WTC11 (cell line): Measurements from ENCODE around the gene PROX2. TPM values are rescaled to one million over a fixed set of nuclear protein-coding genes. Genes with fewer than 3 reads are reported as not detected.

ENCODE experiments used
- ATAC-seq: fragments of 200-7000 bp; cut with Tn5 transposase; 2 replicates; pipeline ENCODE4 v1.10.0; 2021; ENCODE audit warnings: mild to moderate bottlenecking, moderate library complexity
- CTCF ChIA-PET: fragments of 300-600 bp; sonication (Branson Sonifier 250); formaldehyde crosslinking; loops from one replicate; lab custom pipeline; 2021; ENCODE audit warnings: antibody characterized with exemption; lab: Charles Lee
- POLR2A ChIA-PET: fragments of 350-600 bp; sonication (Branson Sonifier 250); formaldehyde crosslinking; loops from one replicate; lab custom pipeline; 2021; ENCODE audit warnings: antibody characterized with exemption; lab: Charles Lee
- DNase-seq: peaks from one replicate; pipeline ENCODE4 v3.0.0; 2021; ENCODE audit warnings: low spot score
- H3K27ac Mint-ChIP-seq: 2 replicates; pipeline ENCODE4 v1.8.0; 2021; ENCODE audit warnings: mixed read lengths
- H3K27me3 Mint-ChIP-seq: 2 replicates; pipeline ENCODE4 v1.8.0; 2021; ENCODE audit warnings: low read depth, mild to moderate bottlenecking, moderate library complexity, mixed read lengths
- H3K36me3 Mint-ChIP-seq: 2 replicates; pipeline ENCODE4 v1.8.0; 2021; ENCODE audit warnings: mixed read lengths
- H3K4me1 Mint-ChIP-seq: 2 replicates; pipeline ENCODE4 v1.8.0; 2022; ENCODE audit warnings: mixed read lengths
- H3K4me3 Mint-ChIP-seq: 2 replicates; pipeline ENCODE4 v1.8.0; 2021; ENCODE audit warnings: mild to moderate bottlenecking, moderate library complexity, mixed read lengths
- H3K9me3 Mint-ChIP-seq: 2 replicates; pipeline ENCODE4 v1.8.0; 2021; ENCODE audit warnings: mixed read lengths
- CBFB ChIP-seq: sonication (generic); formaldehyde crosslinking; IDR thresholded peaks from 2 replicates; pipeline ENCODE4 v1.8.1; 2022; ENCODE audit warnings: mild to moderate bottlenecking, low read depth, missing genetic modification reagents
- CREB1 ChIP-seq: sonication (generic); formaldehyde crosslinking; IDR thresholded peaks from 2 replicates; pipeline ENCODE4 v1.8.0; 2023; ENCODE audit warnings: mild to moderate bottlenecking, missing genetic modification reagents
- CREM ChIP-seq: sonication (generic); formaldehyde crosslinking; IDR thresholded peaks from 2 replicates; pipeline ENCODE4 v1.8.1; 2022; ENCODE audit warnings: mild to moderate bottlenecking, missing genetic modification reagents, moderate library complexity
- ELF4 ChIP-seq: sonication (generic); formaldehyde crosslinking; IDR thresholded peaks from 2 replicates; pipeline ENCODE4 v1.8.1; 2022; ENCODE audit warnings: low read depth, mild to moderate bottlenecking, moderate library complexity, missing genetic modification reagents
- ETV6 ChIP-seq: sonication (generic); formaldehyde crosslinking; IDR thresholded peaks from 2 replicates; pipeline ENCODE4 v1.8.1; 2022; ENCODE audit warnings: mild to moderate bottlenecking, missing genetic modification reagents
- FOXJ3 ChIP-seq: sonication (generic); formaldehyde crosslinking; IDR thresholded peaks from 2 replicates; pipeline ENCODE4 v1.9.0; 2021; ENCODE audit warnings: missing genetic modification reagents, mild to moderate bottlenecking, borderline replicate concordance
- GRHL2 ChIP-seq: fragments of 250-450 bp; sonication (Bioruptor Pico); IDR thresholded peaks from 2 replicates; pipeline ENCODE4 v1.8.0; 2022; ENCODE audit warnings: mild to moderate bottlenecking, moderate library complexity; ENCODE audit not compliant: insufficient replicate concordance, severe bottlenecking
- GTF2I ChIP-seq: fragments of 250-450 bp; sonication (Bioruptor Pico); conservative IDR thresholded peaks from 2 replicates; pipeline ENCODE4 v1.4.0; 2021; ENCODE audit warnings: mild to moderate bottlenecking
- IRF2 ChIP-seq: sonication (generic); formaldehyde crosslinking; IDR thresholded peaks from 2 replicates; pipeline ENCODE4 v1.8.0; 2022; ENCODE audit warnings: low read depth, missing genetic modification reagents, borderline replicate concordance
- NFATC4 ChIP-seq: fragments of 250-450 bp; sonication (Bioruptor Pico); IDR thresholded peaks from 2 replicates; pipeline ENCODE4 v1.9.0; 2021; ENCODE audit warnings: mild to moderate bottlenecking
- NFE2L1 ChIP-seq: sonication (generic); formaldehyde crosslinking; IDR thresholded peaks from 2 replicates; pipeline ENCODE4 v1.8.1; 2023; ENCODE audit warnings: missing genetic modification reagents
- NR1H2 ChIP-seq: sonication (generic); formaldehyde crosslinking; IDR thresholded peaks from 2 replicates; pipeline ENCODE4 v1.9.0; 2021; ENCODE audit warnings: mild to moderate bottlenecking, moderate library complexity, missing genetic modification reagents
- ZBTB21 ChIP-seq: sonication (generic); formaldehyde crosslinking; IDR thresholded peaks from 2 replicates; pipeline ENCODE4 v1.8.1; 2023; ENCODE audit warnings: mild to moderate bottlenecking, missing genetic modification reagents, borderline replicate concordance
- ZNF121 ChIP-seq: sonication (generic); formaldehyde crosslinking; IDR thresholded peaks from 2 replicates; pipeline ENCODE4 v1.8.0; 2023; ENCODE audit warnings: missing genetic modification reagents
- ZNF416 ChIP-seq: fragments of 250-450 bp; sonication (Bioruptor Pico); IDR thresholded peaks from 2 replicates; pipeline ENCODE4 v1.9.0; 2021; ENCODE audit warnings: mild to moderate bottlenecking, inconsistent platforms
- total RNA-seq: library from RNA; stranded (reverse); gene quantifications from 3 replicates; pipeline ENCODE4 v1.2.3, GENCODE V29; 2021
- TF ChIP-seq, protein P1 (sequence below): sonication (generic); formaldehyde crosslinking; IDR thresholded peaks from 2 replicates; pipeline ENCODE4 v1.8.1; 2023; ENCODE audit warnings: mild to moderate bottlenecking, missing genetic modification reagents
- TF ChIP-seq, protein P2 (sequence below): fragments of 250-450 bp; sonication (Bioruptor Pico); IDR thresholded peaks from 2 replicates; pipeline ENCODE4 v1.9.0; 2021; ENCODE audit warnings: mild to moderate bottlenecking, borderline replicate concordance
- TF ChIP-seq, protein P3 (sequence below): sonication (generic); formaldehyde crosslinking; IDR thresholded peaks from 2 replicates; pipeline ENCODE4 v1.8.0; 2022; ENCODE audit warnings: mild to moderate bottlenecking, missing genetic modification reagents
- TF ChIP-seq, protein P4 (sequence below): sonication (generic); formaldehyde crosslinking; IDR thresholded peaks from 2 replicates; pipeline ENCODE4 v1.8.0; 2022; ENCODE audit warnings: mild to moderate bottlenecking, missing genetic modification reagents
- TF ChIP-seq, protein P5 (sequence below): sonication (generic); formaldehyde crosslinking; IDR thresholded peaks from 2 replicates; pipeline ENCODE4 v1.8.0; 2023; ENCODE audit warnings: missing genetic modification reagents

PROX2 gene
- total RNA-seq, 1 experiment from 2014 or later, result 0.04 TPM

DNA sequence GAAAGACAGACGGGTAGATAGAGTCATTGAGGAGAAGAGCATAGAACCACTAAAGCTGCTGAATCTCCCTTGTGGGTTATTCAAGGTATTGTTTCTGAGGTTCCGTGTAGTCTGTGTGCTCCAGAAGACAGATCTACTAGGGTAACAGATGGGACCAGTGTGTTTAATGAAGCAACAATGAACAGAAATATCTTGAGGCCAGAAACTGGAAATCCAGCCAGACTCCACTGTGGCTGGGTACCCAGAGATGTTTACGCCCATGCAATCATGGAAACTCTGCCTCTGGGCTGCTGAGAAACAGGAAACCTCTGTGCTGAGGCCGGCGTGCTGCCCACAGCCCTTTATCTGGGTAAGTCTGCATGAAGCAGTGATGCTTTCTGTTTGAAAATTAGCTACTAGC lies 8.3 kb downstream of the PROX2 start (continued):
- no peak for TF ChIP-seq CREM (CRISPR knock-in tag)
- no peak for TF ChIP-seq IRF2 (CRISPR knock-in tag)
- TF ChIP-seq ZNF121 (CRISPR knock-in tag), result no peak

DNA sequence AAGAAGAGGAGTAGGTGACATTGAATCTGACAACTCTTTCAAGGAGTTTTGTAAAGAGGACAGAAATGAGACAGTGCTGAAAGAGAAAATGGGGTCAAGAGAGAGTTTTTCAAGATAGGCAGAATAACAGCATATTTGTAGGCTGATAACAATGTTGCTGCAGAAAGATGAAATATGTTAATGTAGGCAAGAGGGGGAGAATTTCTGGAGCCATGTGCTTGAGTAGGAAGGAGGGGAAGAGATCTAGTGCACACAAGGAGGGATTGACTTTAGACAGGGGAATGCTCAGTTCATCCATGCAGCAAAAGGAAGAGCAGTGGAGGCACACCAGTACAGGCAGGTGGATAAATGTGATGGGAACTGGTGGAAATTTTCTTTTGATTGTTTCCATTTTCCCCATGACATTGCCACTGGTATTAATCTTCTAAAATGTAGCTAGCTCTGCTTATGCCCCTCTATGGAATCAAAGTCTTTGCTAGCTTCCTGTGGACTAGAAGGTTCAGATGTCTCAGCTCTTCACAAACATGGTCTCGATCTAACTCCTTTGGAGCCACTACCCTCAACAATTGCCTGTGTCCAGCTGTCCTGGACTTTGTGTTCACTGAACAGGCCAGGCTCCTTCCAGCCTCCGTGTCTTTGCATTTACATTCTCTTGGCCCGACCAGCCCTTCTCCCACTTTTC lies 9.1 kb downstream of the PROX2 start:
- Mint-ChIP-seq H3K4me1 (no peaks in the 10 kb centered on the region), H3K4me3 (no peak overlapping the region), H3K27me3 (no peaks in the 10 kb centered on the region; the same call in none of the 2 replicates), H3K9me3 (peaks cover 3% of the 10 kb centered on the region; the same call in 1 of the 2 replicates), H3K27ac (no peak overlapping the region), H3K36me3 (no peaks in the 10 kb centered on the region)
- ChIA-PET CTCF (interaction anchor here (1.1 to 1.6 kb wide), 3 partner anchors 12 to 78 kb away, joined by 4 to 6 read pairs (median 6); no protein-coding TSS in a partner anchor), POLR2A (no interaction called here)
- ATAC-seq (no peak), DNase-seq (no peak)
- TF ChIP-seq, protein P1, sequence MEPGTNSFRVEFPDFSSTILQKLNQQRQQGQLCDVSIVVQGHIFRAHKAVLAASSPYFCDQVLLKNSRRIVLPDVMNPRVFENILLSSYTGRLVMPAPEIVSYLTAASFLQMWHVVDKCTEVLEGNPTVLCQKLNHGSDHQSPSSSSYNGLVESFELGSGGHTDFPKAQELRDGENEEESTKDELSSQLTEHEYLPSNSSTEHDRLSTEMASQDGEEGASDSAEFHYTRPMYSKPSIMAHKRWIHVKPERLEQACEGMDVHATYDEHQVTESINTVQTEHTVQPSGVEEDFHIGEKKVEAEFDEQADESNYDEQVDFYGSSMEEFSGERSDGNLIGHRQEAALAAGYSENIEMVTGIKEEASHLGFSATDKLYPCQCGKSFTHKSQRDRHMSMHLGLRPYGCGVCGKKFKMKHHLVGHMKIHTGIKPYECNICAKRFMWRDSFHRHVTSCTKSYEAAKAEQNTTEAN (CRISPR knock-in tag), result no peak
- no peak for TF ChIP-seq ZBTB21 (CRISPR knock-in tag)
- no peak for TF ChIP-seq NFATC4 (CRISPR knock-in tag)
- TF ChIP-seq GRHL2 (CRISPR knock-in tag), result no peak
- no peak for TF ChIP-seq IRF2 (CRISPR knock-in tag)
- TF ChIP-seq, protein P2, sequence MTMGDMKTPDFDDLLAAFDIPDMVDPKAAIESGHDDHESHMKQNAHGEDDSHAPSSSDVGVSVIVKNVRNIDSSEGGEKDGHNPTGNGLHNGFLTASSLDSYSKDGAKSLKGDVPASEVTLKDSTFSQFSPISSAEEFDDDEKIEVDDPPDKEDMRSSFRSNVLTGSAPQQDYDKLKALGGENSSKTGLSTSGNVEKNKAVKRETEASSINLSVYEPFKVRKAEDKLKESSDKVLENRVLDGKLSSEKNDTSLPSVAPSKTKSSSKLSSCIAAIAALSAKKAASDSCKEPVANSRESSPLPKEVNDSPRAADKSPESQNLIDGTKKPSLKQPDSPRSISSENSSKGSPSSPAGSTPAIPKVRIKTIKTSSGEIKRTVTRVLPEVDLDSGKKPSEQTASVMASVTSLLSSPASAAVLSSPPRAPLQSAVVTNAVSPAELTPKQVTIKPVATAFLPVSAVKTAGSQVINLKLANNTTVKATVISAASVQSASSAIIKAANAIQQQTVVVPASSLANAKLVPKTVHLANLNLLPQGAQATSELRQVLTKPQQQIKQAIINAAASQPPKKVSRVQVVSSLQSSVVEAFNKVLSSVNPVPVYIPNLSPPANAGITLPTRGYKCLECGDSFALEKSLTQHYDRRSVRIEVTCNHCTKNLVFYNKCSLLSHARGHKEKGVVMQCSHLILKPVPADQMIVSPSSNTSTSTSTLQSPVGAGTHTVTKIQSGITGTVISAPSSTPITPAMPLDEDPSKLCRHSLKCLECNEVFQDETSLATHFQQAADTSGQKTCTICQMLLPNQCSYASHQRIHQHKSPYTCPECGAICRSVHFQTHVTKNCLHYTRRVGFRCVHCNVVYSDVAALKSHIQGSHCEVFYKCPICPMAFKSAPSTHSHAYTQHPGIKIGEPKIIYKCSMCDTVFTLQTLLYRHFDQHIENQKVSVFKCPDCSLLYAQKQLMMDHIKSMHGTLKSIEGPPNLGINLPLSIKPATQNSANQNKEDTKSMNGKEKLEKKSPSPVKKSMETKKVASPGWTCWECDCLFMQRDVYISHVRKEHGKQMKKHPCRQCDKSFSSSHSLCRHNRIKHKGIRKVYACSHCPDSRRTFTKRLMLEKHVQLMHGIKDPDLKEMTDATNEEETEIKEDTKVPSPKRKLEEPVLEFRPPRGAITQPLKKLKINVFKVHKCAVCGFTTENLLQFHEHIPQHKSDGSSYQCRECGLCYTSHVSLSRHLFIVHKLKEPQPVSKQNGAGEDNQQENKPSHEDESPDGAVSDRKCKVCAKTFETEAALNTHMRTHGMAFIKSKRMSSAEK (CRISPR knock-in tag), result no peak
- TF ChIP-seq ETV6 (CRISPR knock-in tag), result no peak
- TF ChIP-seq, protein P3, sequence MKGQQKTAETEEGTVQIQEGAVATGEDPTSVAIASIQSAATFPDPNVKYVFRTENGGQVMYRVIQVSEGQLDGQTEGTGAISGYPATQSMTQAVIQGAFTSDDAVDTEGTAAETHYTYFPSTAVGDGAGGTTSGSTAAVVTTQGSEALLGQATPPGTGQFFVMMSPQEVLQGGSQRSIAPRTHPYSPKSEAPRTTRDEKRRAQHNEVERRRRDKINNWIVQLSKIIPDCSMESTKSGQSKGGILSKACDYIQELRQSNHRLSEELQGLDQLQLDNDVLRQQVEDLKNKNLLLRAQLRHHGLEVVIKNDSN (CRISPR knock-in tag), result no peak
- TF ChIP-seq, protein P4, sequence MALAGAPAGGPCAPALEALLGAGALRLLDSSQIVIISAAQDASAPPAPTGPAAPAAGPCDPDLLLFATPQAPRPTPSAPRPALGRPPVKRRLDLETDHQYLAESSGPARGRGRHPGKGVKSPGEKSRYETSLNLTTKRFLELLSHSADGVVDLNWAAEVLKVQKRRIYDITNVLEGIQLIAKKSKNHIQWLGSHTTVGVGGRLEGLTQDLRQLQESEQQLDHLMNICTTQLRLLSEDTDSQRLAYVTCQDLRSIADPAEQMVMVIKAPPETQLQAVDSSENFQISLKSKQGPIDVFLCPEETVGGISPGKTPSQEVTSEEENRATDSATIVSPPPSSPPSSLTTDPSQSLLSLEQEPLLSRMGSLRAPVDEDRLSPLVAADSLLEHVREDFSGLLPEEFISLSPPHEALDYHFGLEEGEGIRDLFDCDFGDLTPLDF (CRISPR knock-in tag), result no peak
- no peak for TF ChIP-seq GTF2I (CRISPR knock-in tag)
- no peak for TF ChIP-seq ZNF416 (CRISPR knock-in tag)
- no peak for TF ChIP-seq NR1H2 (CRISPR knock-in tag)
- no peak for TF ChIP-seq CBFB (CRISPR knock-in tag)
- TF ChIP-seq ELF4 (CRISPR knock-in tag), result no peak
- TF ChIP-seq NFE2L1, result no peak
- no peak for TF ChIP-seq FOXJ3 (CRISPR knock-in tag)
- TF ChIP-seq CREB1 (CRISPR knock-in tag), result no peak
- TF ChIP-seq, protein P5, sequence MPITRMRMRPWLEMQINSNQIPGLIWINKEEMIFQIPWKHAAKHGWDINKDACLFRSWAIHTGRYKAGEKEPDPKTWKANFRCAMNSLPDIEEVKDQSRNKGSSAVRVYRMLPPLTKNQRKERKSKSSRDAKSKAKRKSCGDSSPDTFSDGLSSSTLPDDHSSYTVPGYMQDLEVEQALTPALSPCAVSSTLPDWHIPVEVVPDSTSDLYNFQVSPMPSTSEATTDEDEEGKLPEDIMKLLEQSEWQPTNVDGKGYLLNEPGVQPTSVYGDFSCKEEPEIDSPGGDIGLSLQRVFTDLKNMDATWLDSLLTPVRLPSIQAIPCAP (CRISPR knock-in tag), result no peak
